Retinal pigment epithelial cell (primary cell): ENCODE measurements around the gene KTN1.
A peak's percentile ranks its signal among the peaks of the same experiment; 100 is the strongest.

ENCODE experiments used
- DNase-seq: peaks from one replicate; pipeline ENCODE4 v3.0.0-alpha.2; 2010; ENCODE audit warnings: low read depth
- H3K4me3 ChIP-seq: 2 replicates; pipeline ENCODE4 v1.5.1; 2011; ENCODE audit warnings: mild to moderate bottlenecking, low read length, control low read depth, moderate library complexity
- CTCF ChIP-seq: conservative IDR thresholded peaks from 2 replicates; pipeline ENCODE4 v1.5.1; 2011; ENCODE audit warnings: low read depth, low read length, control low read depth, inconsistent platforms

Gene KTN1

GRCh38 chr14:55547650-55548315, 32.2 kb upstream of the KTN1 start:
- no peak for DNase-seq
- H3K4me3 ChIP-seq, result no peak overlapping the region
- TF ChIP-seq CTCF, result no peak

- no peak overlapping the region for H3K4me3 ChIP-seq
- no peak for DNase-seq
- TF ChIP-seq CTCF, result no peak
These were observed 26.2 kb upstream of the KTN1 start for GRCh38 chr14:55553791-55554190.

- TF ChIP-seq CTCF, result no peak
- peak; percentile 98 for DNase-seq
- no peak overlapping the region for H3K4me3 ChIP-seq
These were observed 22.9 kb upstream of the KTN1 start for GRCh38 chr14:55556929-55557623.

- no peak for TF ChIP-seq CTCF
- no peak for DNase-seq
- no peak overlapping the region for H3K4me3 ChIP-seq
These were observed 17.9 kb upstream of the KTN1 start for GRCh38 chr14:55562135-55562534.

- no peak for DNase-seq
- no peak overlapping the region for H3K4me3 ChIP-seq
- TF ChIP-seq CTCF, result no peak
These were observed 11.4 kb upstream of the KTN1 start for GRCh38 chr14:55568618-55569017.

GRCh38 chr14:55571125-55571889, 8.7 kb upstream of the KTN1 start:
- H3K4me3 ChIP-seq, result no peak overlapping the region
- no peak for TF ChIP-seq CTCF
- DNase-seq, result no peak

- TF ChIP-seq CTCF, result no peak
- H3K4me3 ChIP-seq, result no peak overlapping the region
- no peak for DNase-seq
These were observed 7.4 kb upstream of the KTN1 start for GRCh38 chr14:55572578-55572977.
